GM19324 (cell line): ENCODE data around the gene TUBB8.
"Not testable (repeated sequence)": the region's sequence is repeated elsewhere in the genome, so short reads cannot be mapped to it uniquely, and the experiment has no call there.

Experiments used
- ATAC-seq: cut with Tn5 transposase; IDR thresholded peaks from one replicate; pipeline ENCODE4 v1.9.1; 2021; ENCODE audit warnings: mild to moderate bottlenecking, moderate library complexity; ENCODE audit not compliant: unreplicated experiment, low FRiP score

Gene TUBB8

DNA sequence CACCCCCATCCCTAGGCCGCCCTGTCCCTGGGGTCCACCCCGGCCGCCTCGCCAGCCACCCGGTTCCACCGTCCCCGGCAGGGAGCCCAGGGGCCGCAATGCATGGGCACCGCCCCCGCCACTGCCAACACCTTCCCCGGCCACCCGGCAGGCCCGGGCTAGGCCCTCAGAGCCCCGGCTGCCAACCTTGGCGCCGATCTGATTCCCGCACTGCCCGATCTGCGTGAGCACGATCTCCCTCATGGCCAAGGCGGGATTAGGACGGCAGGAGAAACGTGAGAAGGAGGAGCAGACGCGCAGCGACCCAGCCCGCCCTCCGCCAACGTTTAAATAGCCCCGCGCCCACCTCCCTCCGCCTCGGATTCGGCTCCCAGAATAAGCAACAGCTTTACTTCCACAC, at the start of gene TUBB8:
Gene TUBB8, minus strand, starts transcription at position 301 of the 400 bp plus-strand sequence. Its CDS starts 58 bp downstream, at position 243.
- ATAC-seq, result no peak

DNA sequence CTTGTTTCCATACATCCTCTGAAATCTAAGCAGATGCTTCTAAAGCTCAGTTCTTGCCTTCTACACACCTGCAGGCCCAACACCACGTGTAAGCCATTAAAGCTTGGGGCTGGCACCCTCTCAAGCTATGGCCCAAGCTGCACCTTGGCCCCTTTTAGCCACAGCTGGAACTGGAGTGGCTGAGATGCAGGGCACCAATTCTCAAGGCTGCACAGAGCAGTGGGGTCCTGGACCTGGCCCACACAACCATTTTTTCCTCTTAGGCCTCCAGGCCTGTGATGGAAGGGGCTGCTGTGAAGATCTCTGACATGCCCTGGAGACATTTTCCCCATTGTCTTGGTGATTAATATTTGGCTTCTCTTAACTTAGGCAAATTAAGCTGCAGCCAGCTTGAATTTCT, 47.4 kb upstream of the TUBB8 start:
- ATAC-seq, result no peak

DNA sequence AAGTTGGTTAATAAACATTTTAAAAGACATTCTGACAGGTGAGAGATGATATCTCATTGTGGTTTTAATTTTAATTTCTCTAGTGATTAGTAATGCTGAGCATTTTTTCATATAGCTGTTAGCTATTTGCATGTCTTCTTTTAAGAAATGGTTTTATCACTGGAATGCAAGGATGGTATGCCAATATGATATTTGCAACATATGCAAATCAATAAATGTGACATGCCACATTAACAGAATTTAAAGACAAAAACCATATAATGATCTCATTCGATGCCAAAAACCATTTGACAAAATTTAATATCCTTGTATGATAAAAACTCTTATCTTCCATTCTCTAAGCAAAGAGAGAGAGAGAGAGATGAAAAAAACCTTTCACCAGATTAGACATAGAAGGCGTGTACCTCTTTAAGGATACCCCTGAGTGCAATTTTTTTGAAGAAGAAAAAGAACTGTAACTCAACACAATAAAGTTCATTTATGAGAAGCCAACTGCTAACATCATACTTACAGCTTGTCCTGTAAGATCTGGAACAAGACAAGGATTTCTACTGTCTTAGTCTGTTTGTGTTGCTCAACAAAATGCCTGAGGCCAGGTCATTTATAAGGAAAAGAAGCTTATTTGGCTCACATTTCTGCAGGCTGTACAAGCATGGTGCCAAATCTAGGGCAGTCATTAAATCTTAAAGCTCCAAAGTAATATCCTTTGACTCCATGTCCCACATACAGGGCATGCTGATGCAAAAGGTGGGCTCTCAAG, 46.4 kb upstream of the TUBB8 start:
- ATAC-seq, result no peak

GRCh38 chr10:94613-95012, 45.5 kb upstream of the TUBB8 start:
- no peak for ATAC-seq

DNA sequence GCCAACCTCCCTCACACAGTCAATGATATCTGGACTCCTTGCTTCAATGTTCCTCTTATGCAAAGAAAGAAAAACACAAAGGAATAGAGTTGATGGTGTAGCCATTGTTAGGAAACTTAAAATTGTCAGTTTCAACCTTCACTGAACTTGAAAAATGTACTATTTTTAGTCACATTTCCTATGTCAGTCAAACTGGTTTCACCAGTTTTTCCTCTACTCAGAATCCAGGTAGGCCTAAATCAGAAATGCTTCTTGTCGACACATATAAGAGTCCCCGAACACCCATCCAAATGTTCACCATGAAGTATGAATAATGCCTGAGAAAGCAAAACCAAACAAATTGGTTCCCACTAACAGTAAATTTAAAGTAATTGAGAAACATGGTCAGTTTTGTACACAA, 43.8 kb upstream of the TUBB8 start:
- no peak for ATAC-seq

- ATAC-seq, result no peak
Measured at GRCh38 chr10:92153-92552, 43.1 kb upstream of the TUBB8 start.

GRCh38 chr10:91313-91712, 42.2 kb upstream of the TUBB8 start:
- no peak for ATAC-seq

DNA sequence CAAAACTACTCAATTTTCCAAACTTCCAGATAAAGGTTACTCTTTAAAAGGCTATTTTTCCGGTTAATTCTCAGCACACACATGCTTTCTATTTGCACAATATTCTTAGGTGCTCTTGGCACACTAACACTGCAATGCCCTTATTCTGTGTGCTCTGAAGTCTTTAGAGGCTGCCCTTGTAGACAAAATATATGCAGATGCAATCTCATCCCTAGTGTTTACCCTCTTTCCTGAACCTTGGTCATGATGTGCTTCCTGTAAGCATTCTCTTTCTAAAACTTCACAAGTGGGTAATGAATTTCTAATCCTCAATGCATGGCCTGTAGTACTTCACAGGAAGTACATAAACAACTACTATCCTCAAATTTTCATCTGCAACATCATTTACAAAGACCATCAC, 41.1 kb upstream of the TUBB8 start:
- ATAC-seq, result no peak

DNA sequence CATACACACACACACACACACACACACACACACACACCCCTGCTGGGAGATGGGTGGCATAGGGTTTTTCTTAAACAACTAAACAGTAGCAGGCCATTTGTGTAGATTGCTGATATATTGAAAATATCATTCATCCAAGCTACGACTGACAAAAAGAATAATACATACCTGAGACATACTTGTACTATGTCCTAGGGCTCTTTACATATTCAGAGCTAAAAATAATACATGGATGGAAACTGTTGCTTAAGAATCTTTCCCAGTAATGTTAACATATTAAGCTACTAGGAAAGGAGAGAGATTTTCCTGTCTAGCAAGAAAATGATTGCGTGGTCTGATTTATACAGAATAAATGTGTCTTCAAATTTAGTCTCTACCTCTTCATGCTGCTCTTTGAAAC, 40.2 kb upstream of the TUBB8 start:
- ATAC-seq, result no peak

DNA sequence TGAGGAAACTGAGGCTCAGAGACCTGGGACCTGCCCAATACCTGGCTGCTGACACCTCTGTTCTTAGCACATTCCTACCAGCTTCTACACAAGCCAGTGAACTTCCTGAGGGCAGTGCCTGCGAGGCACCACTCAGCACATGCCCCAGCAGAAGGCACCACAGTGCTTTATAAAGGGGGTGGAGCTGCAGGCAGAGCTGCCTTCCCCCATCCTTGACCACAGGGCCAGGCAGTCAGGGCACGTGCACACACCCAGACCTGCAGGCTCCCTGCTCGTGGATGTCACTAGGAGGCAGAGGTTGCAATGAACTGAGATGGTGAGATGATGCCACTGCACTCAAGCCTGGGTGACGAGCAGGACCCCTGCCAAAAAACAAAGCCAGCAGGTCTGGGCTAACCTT, 39.2 kb upstream of the TUBB8 start:
- no peak for ATAC-seq

DNA sequence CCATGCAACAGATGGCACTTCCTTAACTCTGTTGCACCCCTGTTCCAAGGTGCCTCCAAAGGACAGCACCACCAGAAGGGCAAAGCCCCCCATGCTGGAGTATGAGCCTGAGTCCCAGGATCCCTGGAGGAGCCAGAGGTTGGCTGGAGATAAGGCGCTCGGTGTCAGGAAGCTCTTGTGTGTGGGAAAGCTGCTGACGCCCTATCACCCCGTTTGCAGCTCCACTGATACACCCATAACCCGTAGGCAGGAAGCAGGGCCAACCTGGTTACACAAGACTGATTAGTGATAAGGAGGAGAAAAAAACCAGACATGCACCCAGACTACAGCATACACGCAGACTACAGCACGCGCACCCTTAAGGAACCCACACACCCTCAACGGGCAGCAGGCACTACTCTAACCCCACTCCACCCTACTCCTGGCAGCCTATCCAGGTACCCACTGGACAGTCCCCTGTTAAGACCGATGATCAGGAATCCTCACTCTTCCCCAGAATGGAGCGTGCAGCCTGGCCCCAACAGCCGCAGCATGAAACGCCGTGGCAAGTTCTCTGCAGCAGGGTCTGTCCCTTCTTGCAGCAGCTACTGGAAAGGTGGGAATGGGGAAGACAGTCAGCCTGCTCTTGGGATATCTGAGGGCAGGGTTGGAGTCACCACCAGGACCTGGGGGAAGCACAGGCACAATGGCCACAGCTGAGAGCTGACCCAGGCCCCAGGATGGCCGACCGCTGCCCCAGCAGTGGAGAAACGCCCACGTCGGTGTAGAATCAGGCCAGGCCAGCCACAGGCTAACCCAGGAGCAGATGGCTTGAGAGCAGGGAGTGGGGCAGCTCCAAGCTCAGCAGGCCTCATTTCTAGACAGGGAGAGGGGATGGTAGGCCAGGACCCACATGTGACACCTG, 38.3 kb upstream of the TUBB8 start:
- ATAC-seq, result no peak

DNA sequence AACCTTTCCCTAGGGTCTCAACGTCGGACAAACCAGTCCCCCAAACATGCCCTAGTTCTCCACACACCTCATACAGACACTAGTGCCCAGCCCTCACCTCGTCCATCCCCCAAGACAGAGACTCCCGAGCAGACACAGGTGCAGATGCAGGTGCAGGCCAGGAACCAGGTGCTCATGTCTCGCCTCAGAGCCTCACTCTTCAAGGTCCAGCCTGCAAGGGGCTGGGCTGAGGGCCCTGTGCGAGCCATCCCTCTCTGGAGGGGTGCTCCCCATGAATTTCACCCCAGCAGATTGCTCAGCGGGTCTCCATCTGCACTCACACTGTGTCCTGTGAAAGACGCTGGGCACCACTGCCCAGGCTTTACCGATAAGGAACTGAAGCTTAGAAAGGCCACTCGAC, 36.9 kb upstream of the TUBB8 start:
- no peak for ATAC-seq

GRCh38 chr10:85044-85443, 35.9 kb upstream of the TUBB8 start:
- no peak for ATAC-seq

DNA sequence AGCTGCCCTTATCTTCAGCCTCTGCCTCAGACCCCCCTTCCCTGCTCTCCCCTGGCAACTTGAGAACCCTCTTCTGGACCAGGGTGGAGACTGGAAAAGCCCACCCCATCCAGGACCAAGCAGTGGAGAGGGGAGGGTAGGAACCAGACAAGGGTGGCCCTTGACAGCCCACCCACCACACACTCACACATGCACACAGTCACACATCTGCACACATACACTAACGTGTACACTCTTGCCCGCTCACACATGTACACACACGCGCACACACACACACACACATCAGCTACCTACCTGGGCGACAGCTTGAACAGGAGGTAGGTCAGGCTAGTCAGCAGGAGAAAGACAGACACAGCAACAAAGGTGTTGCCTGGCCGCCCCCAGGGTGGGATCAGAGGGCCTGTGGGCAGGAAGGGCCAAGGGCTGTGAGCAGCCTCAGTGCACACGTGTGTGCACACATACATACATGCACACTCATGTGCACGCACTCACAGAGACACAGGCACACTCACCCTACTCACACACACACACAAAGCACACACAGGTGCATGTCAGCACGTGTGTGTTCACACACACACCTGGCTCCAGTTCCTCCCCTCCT, 34.9 kb upstream of the TUBB8 start:
- no peak for ATAC-seq

GRCh38 chr10:80477-81105, 31.5 kb upstream of the TUBB8 start:
- ATAC-seq, result no peak

DNA sequence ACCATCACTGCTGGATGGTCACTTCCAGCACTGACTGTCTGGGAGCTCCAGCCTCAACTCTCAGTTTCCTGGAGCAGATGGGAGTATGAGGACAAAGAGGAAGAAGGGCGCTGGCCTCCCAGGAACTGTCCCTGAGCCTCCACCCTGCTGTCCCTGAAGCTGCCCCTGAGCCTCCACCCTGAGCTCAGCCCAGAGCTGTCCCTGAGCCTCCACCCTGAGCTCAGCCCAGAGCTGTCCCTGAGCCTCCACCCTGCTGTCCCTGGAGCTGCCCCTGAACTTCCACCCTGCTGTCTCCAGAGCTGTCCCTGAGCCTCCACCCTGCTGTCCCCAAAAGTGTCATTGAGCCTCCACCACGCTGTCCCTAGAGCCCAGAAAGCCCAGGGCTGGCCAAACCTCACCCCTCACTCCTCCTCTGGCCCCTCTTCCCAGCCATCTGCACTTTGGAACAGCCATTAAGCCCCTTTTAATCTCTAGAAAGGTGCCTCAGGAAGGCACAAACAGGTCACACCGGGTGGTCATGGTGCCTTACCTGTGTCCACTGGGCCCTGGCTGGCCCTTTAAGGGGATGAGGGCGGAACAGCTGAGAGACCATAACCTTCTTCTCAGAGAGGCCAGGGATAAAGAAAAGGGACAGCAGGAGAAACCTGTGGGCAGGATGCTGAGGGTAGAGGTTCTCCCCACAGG, 30.6 kb upstream of the TUBB8 start:
- no peak for ATAC-seq

- ATAC-seq, result no peak
Measured at GRCh38 chr10:78556-78955, 29.5 kb upstream of the TUBB8 start.

DNA sequence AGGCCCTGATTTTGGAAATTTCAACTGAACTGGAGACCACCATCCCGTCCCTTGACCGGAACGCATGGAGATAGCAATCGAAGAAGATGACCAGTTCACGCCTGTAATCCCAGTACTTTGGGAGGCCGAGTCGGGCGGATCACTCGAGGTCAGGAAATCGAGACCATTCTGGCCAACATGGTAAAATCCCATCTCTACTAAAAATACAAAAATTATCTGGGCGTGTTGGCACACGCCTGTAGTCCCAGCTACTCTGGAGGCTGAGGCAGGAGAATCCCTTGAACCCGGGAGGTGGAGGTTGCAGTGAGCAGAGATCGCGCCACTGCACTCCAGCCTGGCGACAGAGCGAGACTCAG, 25.1 kb upstream of the TUBB8 start:
- not testable (repeated sequence) for ATAC-seq

- ATAC-seq, result not testable (repeated sequence)
Measured at GRCh38 chr10:73543-74265, 24.6 kb upstream of the TUBB8 start.

GRCh38 chr10:68156-68555, 19.1 kb upstream of the TUBB8 start:
- not testable (repeated sequence) for ATAC-seq
